HG02759 (cell line): ENCODE measurements around the gene DICER1.

Source experiments
- ATAC-seq: cut with Tn5 transposase; IDR thresholded peaks from one replicate; pipeline ENCODE4 v1.9.1; 2021; ENCODE audit warnings: mild to moderate bottlenecking, moderate library complexity; ENCODE audit not compliant: unreplicated experiment

Gene DICER1

DNA sequence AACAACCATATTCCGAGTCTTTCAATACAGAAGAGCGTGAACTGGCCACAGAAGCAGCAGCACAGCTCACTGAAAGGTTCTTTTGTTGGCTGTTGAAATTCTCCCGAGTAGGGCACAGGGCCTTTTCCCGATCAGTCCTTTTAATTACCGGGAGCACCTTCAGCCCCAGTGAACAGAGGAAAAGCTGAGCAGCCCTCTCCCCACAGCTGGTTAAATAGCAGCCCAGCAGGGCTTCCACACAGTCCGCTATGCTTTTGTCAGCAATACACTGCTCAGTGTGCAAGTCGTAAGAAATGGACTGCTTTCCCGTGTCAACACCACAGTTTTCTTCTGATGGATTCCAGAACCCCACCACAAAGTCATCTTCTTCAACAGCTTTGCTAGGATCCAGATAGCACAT, 61.3 kb downstream of the DICER1 start:
- no peak for ATAC-seq

DNA sequence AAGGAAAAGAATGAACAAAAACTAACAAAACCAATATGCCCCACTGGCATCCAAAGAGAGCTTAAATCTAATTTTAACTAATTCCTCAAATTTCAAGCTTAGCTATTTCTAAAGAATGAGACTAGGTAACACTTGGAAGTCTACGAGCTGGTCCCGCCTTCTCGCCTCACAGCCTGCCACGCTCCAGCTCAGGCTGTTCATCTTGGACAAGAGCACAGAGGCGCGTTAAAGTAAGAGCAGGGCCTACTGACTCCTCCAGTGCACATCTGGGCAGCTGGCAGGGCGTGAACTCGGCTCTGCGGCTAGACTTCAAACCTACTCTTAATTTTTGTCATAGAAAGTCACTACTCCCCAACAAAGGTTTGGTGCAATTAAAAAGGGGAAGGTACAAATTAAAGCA, 64.6 kb downstream of the DICER1 start:
- no peak for ATAC-seq

DNA sequence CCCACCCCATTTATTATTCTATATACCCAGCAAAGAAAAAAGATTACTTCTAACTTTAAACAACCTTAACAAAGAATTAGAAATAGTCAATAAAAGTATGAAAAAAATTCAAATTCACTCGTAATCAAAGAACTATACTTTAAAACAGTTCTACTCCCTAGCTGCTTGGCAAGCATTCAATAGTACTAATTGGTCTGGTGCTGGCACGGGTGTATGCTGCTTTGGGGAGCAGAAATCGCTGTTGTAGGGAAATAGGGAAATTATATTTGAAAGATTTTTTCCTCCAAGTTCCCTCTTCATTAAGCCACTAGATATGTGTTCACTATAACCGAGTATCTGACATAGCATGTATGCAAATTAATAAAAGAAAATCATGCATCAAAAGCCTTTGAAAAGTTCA, 65.7 kb downstream of the DICER1 start:
- no peak for ATAC-seq

DNA sequence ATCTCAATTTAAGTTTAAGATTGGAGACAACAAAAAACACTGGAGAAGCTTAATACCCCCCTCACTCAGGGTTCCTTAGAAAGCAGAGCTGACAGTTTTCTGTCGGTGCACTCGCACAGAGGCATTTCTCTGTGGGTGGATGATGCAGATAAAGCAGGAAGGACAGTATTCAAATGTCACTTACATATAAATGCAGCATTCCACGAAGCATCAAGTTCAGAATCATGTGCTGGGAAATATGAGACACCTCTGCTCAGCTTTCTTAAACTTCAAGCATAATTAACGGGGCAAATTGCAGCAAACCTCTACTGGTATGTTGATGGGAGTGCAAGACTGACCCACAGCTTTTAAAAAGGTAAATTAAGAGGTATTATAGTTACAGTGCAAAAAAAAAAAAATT, 68.7 kb downstream of the DICER1 start:
- ATAC-seq: no peak

DNA sequence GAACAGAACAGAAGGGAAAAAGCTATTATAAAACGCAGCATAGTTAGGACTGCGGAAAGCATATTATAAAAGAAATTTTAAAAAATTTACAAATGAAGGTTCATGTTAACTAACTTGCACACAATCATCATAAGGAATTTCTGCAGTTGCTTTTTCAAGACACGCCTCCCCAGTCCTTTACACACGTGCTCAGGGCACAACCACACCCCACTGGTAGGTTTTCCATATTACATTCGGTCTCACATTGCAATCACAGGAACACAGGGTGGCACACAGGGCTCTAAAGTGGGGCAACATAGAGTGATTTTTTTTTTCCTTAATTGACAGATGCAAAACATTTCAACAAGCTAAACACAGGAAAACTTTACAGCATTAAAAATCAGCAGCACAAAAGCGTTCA, 69.7 kb downstream of the DICER1 start:
- ATAC-seq: no peak

DNA sequence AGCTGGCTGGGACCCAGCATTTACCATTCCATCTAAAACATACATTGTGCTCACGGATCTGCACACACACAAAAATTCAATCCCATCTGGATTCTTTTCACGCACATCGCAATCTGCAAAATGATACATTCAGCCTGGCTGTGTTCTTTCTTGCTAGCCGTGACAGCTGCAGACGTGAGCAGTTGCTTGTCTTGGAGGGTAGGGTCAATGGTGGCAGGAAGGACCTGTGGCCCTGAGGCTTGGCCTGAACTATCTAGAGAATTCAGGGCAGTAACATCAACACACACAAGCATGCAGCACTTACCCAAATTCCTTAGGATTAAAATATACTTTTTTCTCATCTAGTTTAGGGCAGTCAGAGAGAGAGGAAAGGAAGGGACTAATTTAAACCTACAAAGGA, 72.0 kb downstream of the DICER1 start:
- no peak for ATAC-seq

DNA sequence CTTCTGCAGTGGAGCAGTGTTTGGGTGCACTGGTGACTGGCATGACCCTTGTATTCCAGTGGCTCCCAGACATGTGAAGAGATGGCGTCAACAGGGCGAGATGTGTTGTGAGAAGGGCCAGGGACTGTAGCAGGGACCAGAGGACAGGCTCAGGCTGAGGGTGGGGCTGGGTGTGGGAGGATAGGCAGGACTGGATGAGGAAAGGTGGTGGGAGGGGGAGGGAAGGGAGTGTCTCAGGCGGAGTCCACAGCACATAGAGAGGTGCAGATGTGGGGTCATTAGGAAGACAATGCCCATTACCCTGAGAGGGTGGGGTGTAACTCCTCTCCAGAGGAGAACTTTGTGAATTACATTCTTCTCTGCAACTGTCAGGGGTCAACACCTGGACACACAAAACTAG, 78.5 kb downstream of the DICER1 start:
- ATAC-seq: no peak

DNA sequence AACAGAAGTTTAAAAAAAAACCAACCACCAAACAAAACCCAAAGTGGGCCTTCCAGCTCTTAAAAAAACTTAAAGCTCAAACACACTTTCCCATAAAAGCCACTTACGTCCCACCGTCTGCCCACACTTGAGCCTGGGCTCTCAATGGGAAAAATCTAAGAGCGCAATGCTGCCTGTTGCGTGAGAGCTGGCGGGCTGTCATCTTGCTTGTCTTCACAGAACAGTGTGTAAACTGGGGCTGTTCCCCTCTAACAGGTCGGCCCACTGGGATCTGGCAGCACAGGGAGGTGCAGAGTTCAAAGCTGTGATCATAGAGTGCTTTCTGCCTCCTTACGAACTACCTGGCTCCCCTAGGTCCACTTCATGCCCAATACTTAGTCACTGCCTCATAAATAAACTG, 80.0 kb downstream of the DICER1 start:
- no peak for ATAC-seq

DNA sequence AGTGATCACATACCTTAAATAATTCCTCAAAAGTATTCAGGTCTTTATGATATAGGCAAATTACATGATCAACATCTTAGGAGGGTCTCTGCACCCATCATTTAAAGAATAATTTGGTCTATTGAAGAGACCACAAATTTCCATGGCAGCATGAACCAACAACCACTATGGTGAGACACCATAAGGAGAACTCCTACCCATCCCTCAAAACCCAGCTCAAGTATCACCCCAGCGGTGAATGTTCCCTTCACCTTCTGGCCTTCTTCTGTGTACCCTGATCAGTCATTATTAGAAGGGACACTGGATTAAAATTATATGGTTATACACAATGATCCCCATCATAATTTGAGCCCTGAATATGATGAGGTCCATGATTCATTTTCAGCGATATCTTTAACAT, 81.5 kb downstream of the DICER1 start:
- ATAC-seq: no peak

DNA sequence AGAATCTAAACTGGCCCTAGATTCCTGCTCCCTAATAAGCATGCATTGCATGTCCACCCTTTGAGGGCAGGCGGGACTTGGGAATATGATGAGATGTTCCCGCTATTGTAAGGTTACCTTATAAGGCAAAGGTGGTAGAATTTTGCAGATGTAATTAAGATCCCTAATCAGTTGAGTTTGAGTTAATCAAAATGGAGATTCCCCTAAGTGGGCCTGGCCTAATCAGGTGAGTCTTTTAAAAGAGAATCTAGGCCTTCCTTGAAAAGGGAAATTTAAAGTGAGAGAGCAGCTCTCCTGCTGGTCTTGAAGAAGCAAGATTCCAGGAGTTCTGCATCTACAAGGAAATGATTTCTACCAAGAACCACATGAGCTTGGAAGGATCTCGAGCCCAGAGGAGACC, 83.4 kb downstream of the DICER1 start:
- ATAC-seq: no peak

DNA sequence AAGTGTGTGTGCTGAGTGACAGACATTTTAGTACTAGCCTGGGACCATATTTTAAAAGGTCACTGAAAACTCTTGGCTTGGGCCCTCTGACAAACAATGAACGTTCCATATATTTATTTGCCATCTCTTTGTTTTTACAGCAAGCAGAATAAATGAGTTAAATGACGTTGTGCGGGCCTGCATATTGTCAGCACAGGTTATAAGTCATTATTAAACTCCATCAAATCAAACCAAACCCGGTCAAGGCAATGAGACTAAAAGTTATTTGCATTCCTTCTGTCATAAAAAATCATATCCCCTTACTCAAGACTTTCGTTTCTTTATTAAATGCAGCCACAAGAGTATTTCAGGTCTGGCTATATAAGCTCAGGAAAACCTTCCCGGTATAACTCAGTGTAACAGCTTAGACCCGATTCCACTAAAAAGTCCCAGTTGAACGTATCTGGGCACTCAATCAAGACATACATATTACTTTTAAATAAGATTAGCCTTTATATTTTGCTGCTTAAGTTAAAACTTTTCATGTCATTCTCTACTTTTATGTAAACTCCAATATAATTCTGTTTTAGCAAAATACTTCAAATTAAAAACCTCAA, 84.9 kb downstream of the DICER1 start:
- no peak for ATAC-seq

DNA sequence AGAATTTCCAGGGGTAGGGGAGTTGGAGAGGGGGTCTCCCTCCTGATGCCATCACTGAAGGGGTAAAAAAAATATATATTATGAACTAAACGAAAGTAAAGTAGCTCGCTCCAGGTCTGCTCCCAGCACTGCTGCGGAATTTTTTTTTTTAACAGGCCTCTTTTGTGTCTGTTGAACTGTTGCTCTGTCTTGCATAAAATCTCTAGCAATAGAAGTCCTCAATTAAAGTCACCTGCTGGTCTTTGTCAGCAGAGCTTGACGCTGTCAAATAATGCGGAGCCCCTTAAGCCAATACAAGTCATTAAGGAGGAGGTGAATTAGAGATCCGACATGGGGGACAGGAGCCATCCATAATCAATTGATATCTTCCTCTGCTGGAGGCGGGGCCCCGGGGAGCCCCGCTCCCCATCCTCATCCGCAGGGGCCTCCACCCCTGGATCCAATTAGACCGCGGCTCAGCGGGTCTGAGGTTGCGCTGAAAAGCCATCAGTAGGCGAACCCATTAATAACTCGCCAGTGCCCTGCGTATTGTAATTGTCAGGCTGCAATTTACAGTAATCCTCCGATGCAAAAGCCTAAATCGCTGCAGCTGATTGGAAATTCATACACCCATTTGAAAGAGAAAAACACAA, 85.6 kb downstream of the DICER1 start:
- no peak for ATAC-seq

DNA sequence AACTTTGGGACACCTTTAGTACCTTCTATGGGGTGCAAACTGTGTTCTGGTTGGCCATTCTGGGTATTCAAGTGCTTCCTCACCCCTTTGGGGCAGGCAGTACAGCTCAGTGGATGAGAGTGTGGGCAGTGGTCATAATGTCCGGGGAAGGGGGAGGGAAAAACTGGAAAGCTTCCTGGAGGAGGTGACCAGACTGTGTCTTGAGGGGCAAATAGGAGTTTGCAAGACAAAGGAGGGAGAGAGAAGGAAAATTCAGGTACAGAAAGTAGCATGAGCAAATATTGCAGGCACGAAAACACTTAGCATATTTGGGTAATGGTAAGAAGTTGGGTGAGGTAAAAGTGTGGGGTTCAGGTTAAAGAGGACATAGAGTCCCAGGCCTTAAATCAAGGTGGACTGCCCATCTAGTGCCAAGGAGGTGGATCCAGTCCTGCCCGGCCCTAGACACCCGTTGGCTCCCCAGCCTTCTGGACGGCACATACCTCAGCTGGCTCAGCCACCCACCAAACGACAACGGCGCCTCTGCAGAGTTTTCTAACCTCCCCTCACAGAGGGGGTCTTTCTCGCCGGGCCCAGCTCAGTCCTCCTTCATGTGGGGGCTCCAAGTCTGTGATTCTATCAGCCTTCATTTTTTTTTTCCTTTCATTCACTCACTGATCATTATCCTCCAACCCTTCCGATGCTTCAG, 86.4 kb downstream of the DICER1 start:
- no peak for ATAC-seq

DNA sequence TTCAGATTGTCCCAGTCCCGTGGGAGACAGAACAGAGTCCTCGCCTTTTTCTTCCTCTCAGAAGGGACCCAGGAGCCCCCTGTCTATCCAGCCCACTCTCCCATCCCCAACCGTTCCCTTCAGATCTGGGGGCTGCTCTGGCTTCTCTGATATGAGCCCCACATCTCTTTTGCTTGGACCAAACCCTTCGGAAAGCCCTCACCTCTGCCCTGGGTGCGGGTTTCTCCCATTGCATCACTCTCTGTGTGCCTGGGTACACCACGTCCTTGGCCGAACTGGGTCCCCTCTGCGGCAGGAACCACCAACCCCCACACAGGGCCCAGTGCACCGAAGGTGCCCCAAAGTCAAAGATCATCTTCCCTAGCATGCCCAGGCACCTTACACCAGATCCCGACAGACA, 87.8 kb downstream of the DICER1 start:
- no peak for ATAC-seq

DNA sequence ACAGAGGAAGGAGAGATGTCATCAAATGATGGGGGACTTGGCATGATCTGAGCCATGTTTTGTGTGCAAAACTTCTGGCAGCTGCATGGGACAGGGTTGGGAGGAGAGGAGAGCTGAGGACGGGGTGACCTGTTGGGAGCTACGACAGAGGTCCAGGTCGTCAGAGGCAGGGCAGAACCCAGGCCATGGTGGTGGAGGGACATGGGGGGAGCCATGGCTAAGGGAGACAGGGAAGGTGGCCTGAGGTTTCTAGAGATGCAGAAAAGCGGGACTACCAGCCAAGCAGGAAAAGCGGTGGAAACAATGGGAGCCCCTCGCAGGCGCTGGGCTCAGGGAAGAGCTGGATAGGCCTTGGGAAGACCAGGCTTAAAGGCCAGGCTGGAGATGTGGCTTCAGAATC, 88.3 kb downstream of the DICER1 start:
- ATAC-seq: no peak

DNA sequence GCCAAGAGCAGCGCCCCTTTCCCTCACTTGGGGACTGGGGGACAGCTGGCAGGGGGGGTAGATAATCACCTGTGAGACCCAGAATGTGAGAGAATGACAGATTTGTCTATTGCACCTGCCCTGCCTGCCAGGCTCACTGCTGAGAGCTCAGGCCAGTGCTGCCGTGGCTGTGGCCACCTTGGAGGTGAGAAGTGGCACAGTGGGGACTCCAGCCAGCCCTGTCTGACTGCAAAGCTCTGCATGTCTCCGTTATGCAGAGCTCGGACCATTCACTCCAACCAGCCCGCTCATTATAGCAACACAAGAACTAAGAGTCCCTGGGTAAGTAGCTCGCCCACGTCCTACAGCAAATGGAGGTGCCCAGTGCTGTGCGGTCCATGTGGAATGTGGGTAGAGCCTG, 88.8 kb downstream of the DICER1 start:
- ATAC-seq: no peak

DNA sequence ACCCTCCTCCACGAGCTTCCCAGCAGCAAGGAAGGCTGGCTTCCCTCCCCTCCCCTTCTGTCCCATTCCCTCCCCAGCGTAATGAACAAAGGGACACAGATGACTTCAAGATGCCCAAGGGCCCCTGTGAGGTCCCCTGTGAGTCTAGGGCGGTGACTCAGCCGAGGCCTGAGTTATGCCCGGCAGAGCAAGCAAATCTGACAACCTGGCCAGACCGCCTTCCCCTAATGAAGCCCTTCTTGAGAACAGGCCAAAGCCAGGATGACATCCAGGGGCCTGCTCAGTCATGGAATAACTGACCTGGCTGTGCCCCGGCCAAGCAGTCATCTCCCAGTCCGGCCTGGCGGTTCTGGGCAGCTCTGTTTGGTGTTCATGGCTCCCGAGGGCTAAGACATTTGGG, 89.2 kb downstream of the DICER1 start:
- no peak for ATAC-seq

DNA sequence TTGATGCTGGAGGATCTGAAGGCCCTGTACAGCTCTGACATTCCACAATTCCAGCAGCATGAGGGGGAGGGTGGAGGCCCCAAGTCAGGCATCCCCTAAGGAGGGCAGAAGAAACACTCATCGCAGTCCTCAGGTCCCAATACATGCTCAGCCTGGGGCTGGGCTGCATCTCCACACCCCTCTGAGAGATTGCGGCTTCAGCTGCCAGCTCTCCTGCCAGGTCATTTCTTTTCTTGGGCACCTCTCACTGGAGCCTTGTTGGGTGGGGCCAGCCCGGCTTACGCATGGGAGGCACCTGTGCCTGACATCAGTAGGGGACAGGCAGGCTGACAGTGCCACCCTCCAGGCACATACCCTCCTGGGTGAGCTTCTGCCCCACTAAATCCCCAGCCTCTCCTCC, 89.8 kb downstream of the DICER1 start:
- no peak for ATAC-seq

DNA sequence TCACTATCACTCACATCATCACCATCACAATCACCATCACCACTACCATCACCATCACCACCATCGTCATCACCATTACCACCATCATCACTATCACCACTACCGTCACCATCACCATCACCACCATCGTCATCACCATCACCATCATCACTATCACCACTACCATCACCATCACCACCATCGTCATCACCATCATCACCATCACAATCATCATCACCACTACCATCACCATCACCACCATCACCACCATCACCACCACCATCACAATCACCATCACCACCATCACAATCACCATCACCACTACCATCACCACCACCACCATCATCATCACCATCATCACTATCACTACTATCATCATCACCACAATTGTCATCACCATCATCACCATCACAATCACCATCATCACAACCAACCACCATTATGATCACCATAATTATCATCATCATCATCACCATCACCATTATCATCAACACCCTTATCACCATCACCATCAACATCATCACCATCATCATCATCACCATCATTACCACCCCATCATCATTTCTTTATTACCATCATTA, 90.8 kb downstream of the DICER1 start:
- no peak for ATAC-seq

DNA sequence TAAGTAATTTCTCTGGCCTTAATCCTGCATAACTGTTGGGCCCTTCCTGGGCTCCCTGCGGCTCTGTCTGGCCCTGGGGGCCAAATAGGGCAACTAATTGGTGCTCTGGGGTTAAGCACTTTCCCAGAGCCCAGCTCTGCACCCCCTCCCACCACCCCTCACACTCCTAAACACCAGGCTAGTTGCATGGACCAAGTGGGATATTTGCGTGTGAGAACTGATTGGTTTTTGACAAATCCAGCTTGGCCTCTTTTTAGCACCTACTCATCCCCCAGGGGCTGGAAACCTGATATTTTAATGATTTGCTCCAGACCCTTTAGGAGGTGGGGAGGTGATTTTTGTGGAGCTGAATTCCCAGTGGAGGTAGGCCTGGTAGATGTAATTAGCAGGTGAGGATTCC, 91.9 kb downstream of the DICER1 start:
- ATAC-seq: no peak

DNA sequence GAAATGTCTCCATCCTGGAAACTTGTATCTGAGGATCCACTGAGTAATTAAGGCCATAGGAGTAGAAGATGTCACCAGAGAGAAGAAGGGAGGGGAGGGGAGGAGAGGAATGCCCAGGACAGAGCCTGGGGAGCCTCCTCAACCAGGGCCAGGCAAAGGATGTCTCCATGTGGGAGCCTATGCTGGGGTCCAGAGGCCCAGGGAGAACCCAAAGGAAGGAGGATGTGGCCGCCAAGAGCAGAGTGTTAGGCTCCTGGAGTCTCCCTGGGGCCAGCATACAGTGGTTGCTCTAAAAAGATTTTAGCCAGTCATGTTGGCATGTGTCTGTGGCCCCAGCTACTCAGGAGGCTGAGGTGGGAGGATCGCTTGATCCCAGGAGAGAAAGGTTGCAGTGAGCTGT, 92.6 kb downstream of the DICER1 start:
- no peak for ATAC-seq

DNA sequence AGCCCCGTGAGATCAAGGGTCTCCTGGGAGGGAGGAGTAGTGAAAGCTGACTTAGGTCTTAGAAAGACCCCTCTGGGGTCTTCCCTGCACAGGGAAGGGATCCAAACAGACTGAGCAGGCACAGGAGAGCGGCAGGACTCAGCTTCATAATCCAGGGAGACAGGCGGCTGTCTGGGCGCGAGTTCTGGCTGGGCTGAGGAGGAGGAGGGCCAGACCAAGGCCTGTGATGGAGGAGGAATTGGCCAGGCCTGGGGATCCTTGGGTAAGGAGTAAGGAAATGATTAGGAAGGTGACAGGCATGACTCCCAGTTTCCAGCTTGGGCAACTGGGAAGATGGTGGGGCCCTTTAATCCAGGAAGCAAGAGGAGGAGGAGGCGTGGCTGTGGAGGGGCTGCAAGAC, 93.1 kb downstream of the DICER1 start:
- no peak for ATAC-seq
